Transverse colon (tissue), 4 donors: ENCODE results near the gene TMEM163.

Experiments used
- EP300 ChIP-seq: sonication (generic); formaldehyde crosslinking; IDR thresholded peaks from one replicate; pipeline ENCODE4 v1.6.1; 2017; ENCODE audit warnings: antibody characterized with exemption, low read depth
- POLR2A ChIP-seq: fragments of 450-650 bp; IDR thresholded peaks from one replicate; pipeline ENCODE4 v1.6.1; 2016; ENCODE audit warnings: antibody characterized with exemption, mild to moderate bottlenecking, moderate library complexity
- POLR2AphosphoS5 ChIP-seq, 3 donors: sonication (generic); formaldehyde crosslinking; IDR thresholded peaks; one replicate each; pipeline ENCODE4 v1.6.1; 2016; ENCODE audit warnings: antibody characterized with exemption in 3 of 3
- TF ChIP-seq, protein P1 (sequence below), 5 experiments: fragments of 200-600 bp in 3 of 5; fragments of 450-650 bp in 2 of 5; sonication (generic) in 3 of 5; IDR thresholded peaks; 1 replicate in 2 of 5; 2 replicates in 3 of 5; pipeline ENCODE4 v1.5.1; 2016 to 2017; ENCODE audit warnings: antibody characterized with exemption in 5 of 5, inconsistent platforms in 3 of 5, mild to moderate bottlenecking in 2 of 5, moderate library complexity in 1 of 5

DNA sequence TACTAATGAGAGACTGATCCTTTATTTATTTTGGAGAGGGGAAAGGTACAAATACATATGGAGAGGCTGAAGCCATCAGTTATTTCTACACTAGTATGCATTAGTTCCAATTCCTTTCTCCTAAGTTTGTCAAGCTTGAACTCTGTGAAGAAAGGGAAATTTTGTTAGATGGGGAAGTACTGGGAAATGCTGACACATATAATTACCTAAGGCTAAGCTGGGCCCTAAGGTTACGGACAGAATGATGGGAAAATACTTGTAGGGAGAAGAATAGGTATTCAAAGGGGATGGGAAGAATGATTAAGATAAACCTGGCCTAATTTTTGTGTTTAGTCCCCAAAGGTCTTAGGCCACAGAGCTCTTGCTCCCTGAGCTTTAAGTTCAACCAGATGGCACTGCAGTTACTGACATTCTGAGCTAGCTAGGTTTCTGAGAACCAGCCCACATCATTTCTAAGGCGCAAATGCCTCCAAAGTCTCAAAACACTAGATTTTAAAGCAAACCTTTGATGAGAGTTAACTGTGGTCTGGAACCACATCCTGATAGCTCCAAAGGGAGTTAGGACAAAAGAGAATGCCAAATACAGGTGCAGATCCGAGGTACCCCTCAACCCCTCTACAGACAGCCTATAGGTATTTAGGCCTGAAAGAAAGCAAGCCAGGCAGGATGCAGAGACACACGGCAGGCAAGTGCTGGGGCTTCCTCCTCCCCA, 2.7 kb downstream of the TMEM163 start:
- TF ChIP-seq, protein P1, sequence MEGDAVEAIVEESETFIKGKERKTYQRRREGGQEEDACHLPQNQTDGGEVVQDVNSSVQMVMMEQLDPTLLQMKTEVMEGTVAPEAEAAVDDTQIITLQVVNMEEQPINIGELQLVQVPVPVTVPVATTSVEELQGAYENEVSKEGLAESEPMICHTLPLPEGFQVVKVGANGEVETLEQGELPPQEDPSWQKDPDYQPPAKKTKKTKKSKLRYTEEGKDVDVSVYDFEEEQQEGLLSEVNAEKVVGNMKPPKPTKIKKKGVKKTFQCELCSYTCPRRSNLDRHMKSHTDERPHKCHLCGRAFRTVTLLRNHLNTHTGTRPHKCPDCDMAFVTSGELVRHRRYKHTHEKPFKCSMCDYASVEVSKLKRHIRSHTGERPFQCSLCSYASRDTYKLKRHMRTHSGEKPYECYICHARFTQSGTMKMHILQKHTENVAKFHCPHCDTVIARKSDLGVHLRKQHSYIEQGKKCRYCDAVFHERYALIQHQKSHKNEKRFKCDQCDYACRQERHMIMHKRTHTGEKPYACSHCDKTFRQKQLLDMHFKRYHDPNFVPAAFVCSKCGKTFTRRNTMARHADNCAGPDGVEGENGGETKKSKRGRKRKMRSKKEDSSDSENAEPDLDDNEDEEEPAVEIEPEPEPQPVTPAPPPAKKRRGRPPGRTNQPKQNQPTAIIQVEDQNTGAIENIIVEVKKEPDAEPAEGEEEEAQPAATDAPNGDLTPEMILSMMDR (IDR thresholded peaks at IDR 0.05), result no peak
- TF ChIP-seq POLR2A (no peak), POLR2AphosphoS5 (IDR thresholded peaks at IDR 0.05) (no peak), EP300 (no peak)
